ENCODE results near the gene PPP2R3A. TPM values are rescaled to one million over a fixed set of nuclear protein-coding genes. Genes with fewer than 3 reads are reported as not detected.
"Not testable (repeated sequence)": the region's sequence is repeated elsewhere in the genome, so short reads cannot be mapped to it uniquely, and the experiment has no call there.

The PPP2R3A gene
- total RNA-seq: under 1 TPM; 0.11 to 0.24 TPM

DNA sequence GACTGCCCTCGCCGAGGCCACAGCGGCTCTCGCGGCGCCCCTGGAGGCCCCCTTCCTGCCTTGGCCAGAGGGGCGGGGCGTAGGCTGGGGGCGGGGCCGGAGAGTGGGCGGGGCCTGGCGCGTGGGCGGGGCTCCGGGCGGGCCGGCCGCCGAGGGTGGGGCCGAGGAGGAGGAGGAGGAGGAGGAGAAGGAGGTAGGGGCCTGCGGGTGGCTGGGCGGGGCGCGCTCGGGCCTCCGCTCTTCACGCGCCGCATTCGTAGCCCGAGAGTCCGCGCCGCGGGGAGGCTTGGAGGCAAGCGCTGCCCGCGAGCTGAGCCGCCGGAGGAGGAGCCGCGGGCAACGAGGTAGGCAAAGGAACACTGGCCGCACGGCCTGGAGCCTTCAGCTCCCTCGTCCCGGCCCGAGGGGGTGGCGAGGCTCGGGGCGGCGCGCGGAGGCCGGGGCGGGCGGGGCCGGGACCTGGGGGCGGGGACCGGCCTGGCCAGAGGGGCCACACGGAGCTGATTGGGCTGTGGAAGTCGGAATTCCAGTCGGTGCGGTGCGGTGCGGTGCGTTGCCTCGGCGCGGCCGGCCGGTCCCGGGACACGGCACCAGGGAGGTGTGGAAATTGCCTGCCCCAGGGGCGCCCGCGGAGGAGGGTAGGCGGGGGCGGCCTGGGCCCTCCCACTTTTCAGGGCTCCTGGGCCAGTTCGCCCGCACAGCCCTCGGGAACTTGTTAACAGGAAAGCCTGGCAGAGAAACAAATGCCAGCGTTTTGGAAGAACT, at the start of gene PPP2R3A:
Gene PPP2R3A, plus strand, starts transcription at position 223 of the 765 bp plus-strand sequence. CDS start 35,771 bp downstream, outside the sequence.
- H3K36me3 Mint-ChIP-seq: no peaks in the 10 kb centered on the region
- peak within 1 kb of the TSS; percentile 80 for H3K4me3 Mint-ChIP-seq
- H3K9me3 Mint-ChIP-seq: peaks cover 8% of the 10 kb centered on the region
- peaks cover 7 to 12% of the 10 kb centered on the region in 2 donors for H3K4me1 Mint-ChIP-seq (ENCODE audit: low read depth in 2 of 2)
- H3K27me3 Mint-ChIP-seq: peaks cover 15 to 38% of the 10 kb centered on the region in 2 donors
- peak; percentile 96 to 97 for ATAC-seq
- DNase-seq (ENCODE audit: low spot score): peak; percentile 86
- no peak within 1 kb of the TSS for H3K27ac Mint-ChIP-seq

- H3K27ac Mint-ChIP-seq: no peak overlapping the region
- no peaks in the 10 kb centered on the region for H3K36me3 Mint-ChIP-seq
- ATAC-seq: no peak
- no peaks in the 10 kb centered on the region for H3K4me1 Mint-ChIP-seq (ENCODE audit: low read depth in 2 of 2)
- no peak for DNase-seq (ENCODE audit: low spot score)
- no peak overlapping the region for H3K4me3 Mint-ChIP-seq
- H3K9me3 Mint-ChIP-seq: no peaks in the 10 kb centered on the region
- peaks cover 11 to 21% of the 10 kb centered on the region in 2 donors for H3K27me3 Mint-ChIP-seq
These were observed 49.2 kb upstream of the PPP2R3A start for GRCh38 chr3:135916310-135916709.

- Mint-ChIP-seq H3K4me3 (no peak overlapping the region), H3K4me1 (ENCODE audit: low read depth in 2 of 2) (no peaks in the 10 kb centered on the region), H3K27ac (no peak overlapping the region), H3K27me3 (peaks cover 11 to 21% of the 10 kb centered on the region in 2 donors), H3K36me3 (no peaks in the 10 kb centered on the region), H3K9me3 (no peaks in the 10 kb centered on the region)
- no peak for ATAC-seq
- DNase-seq (ENCODE audit: low spot score): no peak
These were observed 48.5 kb upstream of the PPP2R3A start for GRCh38 chr3:135917076-135917475.

- Mint-ChIP-seq H3K36me3 (no peaks in the 10 kb centered on the region), H3K4me1 (ENCODE audit: low read depth in 2 of 2) (no peaks in the 10 kb centered on the region), H3K9me3 (no peaks in the 10 kb centered on the region), H3K27ac (no peak overlapping the region), H3K27me3 (peaks cover 11 to 26% of the 10 kb centered on the region in 2 donors), H3K4me3 (no peak overlapping the region)
- DNase-seq (ENCODE audit: low spot score) (no peak), ATAC-seq (no peak)
These were observed 47.5 kb upstream of the PPP2R3A start for GRCh38 chr3:135917927-135918597.

- no peak overlapping the region for H3K27ac Mint-ChIP-seq
- peaks cover 14 to 29% of the 10 kb centered on the region in 2 donors for H3K27me3 Mint-ChIP-seq
- no peak for DNase-seq (ENCODE audit: low spot score)
- no peaks in the 10 kb centered on the region for H3K36me3 Mint-ChIP-seq
- no peak for ATAC-seq
- H3K4me1 Mint-ChIP-seq (ENCODE audit: low read depth in 2 of 2): no peaks in the 10 kb centered on the region
- no peaks in the 10 kb centered on the region for H3K9me3 Mint-ChIP-seq
- H3K4me3 Mint-ChIP-seq: no peak overlapping the region
These were observed 46.9 kb upstream of the PPP2R3A start for GRCh38 chr3:135918600-135918999.

- no peak for ATAC-seq
These were observed 45.3 kb upstream of the PPP2R3A start for GRCh38 chr3:135920275-135920674.

GRCh38 chr3:135922903-135923250, 42.7 kb upstream of the PPP2R3A start:
- H3K27ac Mint-ChIP-seq: no peak overlapping the region
- no peaks in the 10 kb centered on the region for H3K36me3 Mint-ChIP-seq
- ATAC-seq (no peak), DNase-seq (ENCODE audit: low spot score) (no peak)
- no peaks in the 10 kb centered on the region for H3K4me1 Mint-ChIP-seq (ENCODE audit: low read depth in 2 of 2)
- H3K27me3 Mint-ChIP-seq: peaks cover 21 to 45% of the 10 kb centered on the region in 2 donors
- H3K4me3 Mint-ChIP-seq: no peak overlapping the region
- H3K9me3 Mint-ChIP-seq: peaks cover 6% of the 10 kb centered on the region

More at GRCh38 chr3:135920275-135920674, 45.3 kb upstream of the PPP2R3A start:
- Mint-ChIP-seq H3K36me3 (no peaks in the 10 kb centered on the region), H3K4me3 (no peak overlapping the region), H3K4me1 (ENCODE audit: low read depth in 2 of 2) (no peaks in the 10 kb centered on the region), H3K27me3 (peaks cover 20 to 37% of the 10 kb centered on the region in 2 donors), H3K9me3 (peaks cover 6% of the 10 kb centered on the region), H3K27ac (no peak overlapping the region)
- DNase-seq (ENCODE audit: low spot score): no peak

GRCh38 chr3:135924506-135924905, 41.0 kb upstream of the PPP2R3A start:
- no peak for ATAC-seq
- Mint-ChIP-seq H3K27ac (no peak overlapping the region), H3K9me3 (peaks cover 6% of the 10 kb centered on the region), H3K36me3 (no peaks in the 10 kb centered on the region), H3K27me3 (peaks cover 13 to 36% of the 10 kb centered on the region in 2 donors), H3K4me1 (ENCODE audit: low read depth in 2 of 2) (no peaks in the 10 kb centered on the region), H3K4me3 (no peak overlapping the region)
- no peak for DNase-seq (ENCODE audit: low spot score)

DNA sequence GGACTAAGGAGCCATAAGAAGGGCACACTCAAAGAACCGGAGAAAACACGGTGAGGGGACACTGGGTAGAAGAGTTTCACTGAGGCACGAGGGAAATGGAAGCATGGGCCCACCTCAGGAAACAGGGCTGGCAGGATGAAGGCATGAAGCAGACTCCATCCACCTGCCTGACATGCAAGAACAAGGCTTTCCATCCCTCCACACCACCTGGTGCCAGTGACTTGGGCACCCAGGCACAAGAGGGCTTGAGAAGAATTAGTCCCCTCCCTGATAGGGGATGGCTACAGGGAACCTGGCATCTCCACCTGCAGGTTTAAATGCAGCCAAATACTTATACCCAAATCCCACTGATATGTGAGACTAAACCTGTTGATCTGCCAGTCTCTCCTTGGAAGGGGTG, 38.9 kb upstream of the PPP2R3A start:
- no peak for DNase-seq (ENCODE audit: low spot score)
- Mint-ChIP-seq H3K36me3 (no peaks in the 10 kb centered on the region), H3K9me3 (peaks cover 6% of the 10 kb centered on the region), H3K4me3 (no peak overlapping the region), H3K4me1 (ENCODE audit: low read depth in 2 of 2) (no peaks in the 10 kb centered on the region), H3K27me3 (peaks cover 13 to 40% of the 10 kb centered on the region in 2 donors), H3K27ac (no peak overlapping the region)
- no peak for ATAC-seq

DNA sequence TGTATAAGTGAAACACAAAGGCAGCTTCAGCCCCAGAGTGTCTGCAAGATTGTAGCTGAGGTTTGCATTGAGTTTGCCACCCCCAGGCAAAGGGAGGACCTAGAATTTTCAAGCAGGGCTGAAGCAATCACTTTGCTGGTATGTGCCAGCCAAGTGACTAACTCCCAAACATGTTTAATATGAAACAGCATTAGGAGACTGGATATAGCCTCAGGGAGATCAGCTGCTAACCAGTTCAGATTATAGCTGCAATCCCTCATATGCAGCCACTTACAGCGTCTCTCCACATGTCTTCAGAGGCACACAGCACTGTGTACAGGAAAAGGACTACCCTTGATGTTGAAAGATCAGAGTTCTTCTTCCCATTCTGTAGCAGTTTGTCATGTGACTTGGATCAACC, 38.4 kb upstream of the PPP2R3A start:
- Mint-ChIP-seq H3K36me3 (no peaks in the 10 kb centered on the region), H3K27me3 (peaks cover 13 to 40% of the 10 kb centered on the region in 2 donors), H3K9me3 (peaks cover 6% of the 10 kb centered on the region), H3K27ac (no peak overlapping the region), H3K4me1 (ENCODE audit: low read depth in 2 of 2) (no peaks in the 10 kb centered on the region), H3K4me3 (no peak overlapping the region)
- ATAC-seq (no peak), DNase-seq (ENCODE audit: low spot score) (no peak)

GRCh38 chr3:135929670-135930069, 35.9 kb upstream of the PPP2R3A start:
- H3K9me3 Mint-ChIP-seq: peaks cover 8% of the 10 kb centered on the region
- no peak overlapping the region for H3K4me3 Mint-ChIP-seq
- H3K36me3 Mint-ChIP-seq: no peaks in the 10 kb centered on the region
- DNase-seq (ENCODE audit: low spot score): no peak
- H3K27me3 Mint-ChIP-seq: peaks cover 10 to 30% of the 10 kb centered on the region in 2 donors
- ATAC-seq: no peak
- H3K4me1 Mint-ChIP-seq (ENCODE audit: low read depth in 2 of 2): no peaks in the 10 kb centered on the region
- no peak overlapping the region for H3K27ac Mint-ChIP-seq

DNA sequence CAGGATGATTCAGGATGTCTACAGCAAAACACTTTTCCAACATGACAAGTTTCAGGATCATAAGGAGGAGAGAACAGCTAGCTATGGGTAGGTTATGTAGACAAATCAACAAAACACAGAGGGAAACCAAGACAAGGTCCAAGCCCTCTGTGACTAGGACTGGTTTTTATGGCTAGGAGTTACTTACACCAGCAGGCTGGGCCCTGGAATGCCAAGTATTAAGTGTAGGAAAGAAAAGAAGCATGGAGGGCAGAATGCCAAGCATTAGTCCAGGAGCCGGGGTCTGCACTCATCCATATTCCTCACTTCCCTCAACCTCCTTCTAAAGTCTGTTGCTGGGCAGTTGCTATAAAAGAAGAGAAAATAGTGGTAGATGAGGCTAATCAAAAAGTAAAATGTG, 35.3 kb upstream of the PPP2R3A start:
- no peak for DNase-seq (ENCODE audit: low spot score)
- Mint-ChIP-seq H3K9me3 (peaks cover 3% of the 10 kb centered on the region), H3K27me3 (peaks cover 4 to 24% of the 10 kb centered on the region in 2 donors), H3K27ac (no peak overlapping the region), H3K4me1 (ENCODE audit: low read depth in 2 of 2) (no peaks in the 10 kb centered on the region), H3K36me3 (no peaks in the 10 kb centered on the region), H3K4me3 (no peak overlapping the region)
- no peak for ATAC-seq

- not testable (repeated sequence) for H3K4me1 Mint-ChIP-seq (ENCODE audit: low read depth in 2 of 2)
These were observed 30.4 kb upstream of the PPP2R3A start for GRCh38 chr3:135935171-135935570.

DNA sequence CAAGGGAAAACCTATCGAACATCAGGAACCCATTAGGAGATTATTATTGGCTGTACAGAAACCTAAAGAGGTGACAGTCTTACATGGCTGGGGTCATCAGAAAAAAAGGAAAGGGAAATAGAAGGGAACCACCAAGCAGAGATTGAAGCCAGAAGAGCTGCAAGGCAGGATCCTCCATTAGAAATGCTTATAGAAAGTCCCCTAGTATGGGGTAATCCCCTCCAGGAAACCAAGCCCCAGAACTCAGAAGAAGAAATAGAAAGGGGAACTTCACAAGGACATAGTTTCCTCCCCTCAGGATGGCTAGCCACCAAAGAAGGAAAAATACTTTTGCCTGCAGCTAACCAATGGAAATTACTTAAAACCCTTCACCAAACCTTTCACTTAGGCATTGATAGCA, 27.8 kb upstream of the PPP2R3A start:
- peaks cover 4 to 35% of the 10 kb centered on the region in 2 donors for H3K27me3 Mint-ChIP-seq
- H3K36me3 Mint-ChIP-seq; H3K4me1 Mint-ChIP-seq (ENCODE audit: low read depth in 2 of 2); DNase-seq (ENCODE audit: low spot score); H3K4me3 Mint-ChIP-seq; H3K9me3 Mint-ChIP-seq; ATAC-seq; H3K27ac Mint-ChIP-seq: not testable (repeated sequence)

More at GRCh38 chr3:135935171-135935570, 30.4 kb upstream of the PPP2R3A start:
- DNase-seq (ENCODE audit: low spot score); H3K27me3 Mint-ChIP-seq; H3K9me3 Mint-ChIP-seq; H3K4me3 Mint-ChIP-seq; H3K36me3 Mint-ChIP-seq; ATAC-seq; H3K27ac Mint-ChIP-seq: not testable (repeated sequence)
